ENCODE measurements around the gene VPS37B. TPM values are rescaled to one million over a fixed set of nuclear protein-coding genes. Genes with fewer than 3 reads are reported as not detected.

VPS37B gene
- total and polyA plus RNA-seq, 2 donors (not counting 3 experiments of a cell fraction or from before 2014, with no cell fraction given), result 39.5 to 45.9 TPM

- no peaks in the 10 kb centered on the region for H3K9me3 ChIP-seq (replicated peaks; ENCODE audit: control insufficient read depth, insufficient read depth, low read length)
- ChIA-PET POLR2A (no interaction called here), CTCF (interaction anchor here (0.6 to 10.5 kb wide), 15 partner anchors 9 to 377 kb away, joined by 3 to 200 read pairs (median 3); partner anchors contain the start of genes ABCB9, HIP1R, MPHOSPH9 and OGFOD2)
- no peaks in the 10 kb centered on the region for H3K79me2 ChIP-seq (ENCODE audit: control insufficient read depth, insufficient read depth, low read length)
- no peak overlapping the region for H3K4me2 ChIP-seq (ENCODE audit: insufficient read depth, low read length)
- dilution Hi-C loops (cut with MboI; ENCODE audit: extremely low pct_ligation_motif_present, low sequenced_read_pairs) (no loop called here), intact Hi-C loops (cut with micrococcal nuclease) (loop anchor here (1.0 kb wide), 2 partner anchors 68 to 91 kb away; no protein-coding TSS in a partner anchor)
- H3K27ac ChIP-seq (ENCODE audit: insufficient read depth, low read depth, low read length), result no peak overlapping the region
- H3K9me1 ChIP-seq (replicated peaks; ENCODE audit: control insufficient read depth, extremely low read depth, insufficient read depth, low read length), result no peaks in the 10 kb centered on the region
- no peaks in the 10 kb centered on the region for H3K4me1 ChIP-seq (ENCODE audit: control insufficient read depth, extremely low read depth, insufficient read depth, low read length)
- no peak for FAIRE-seq
- TF ChIP-seq EZH2 (IDR thresholded peaks at IDR 0.05; ENCODE audit: borderline replicate concordance, low read depth, low read length, severe bottlenecking) (no peak), MAX (IDR thresholded peaks at IDR 0.05; ENCODE audit: insufficient read depth, insufficient read length) (no peak), MYC (IDR thresholded peaks at IDR 0.05; ENCODE audit: low read depth, low read length) (no peak), POLR2A (IDR thresholded peaks at IDR 0.05; ENCODE audit: low read depth, low read length) (no peak), JUN (IDR thresholded peaks at IDR 0.05; ENCODE audit: borderline replicate concordance, insufficient read depth, insufficient read length, low read depth) (no peak), POLR2AphosphoS5 (IDR thresholded peaks at IDR 0.05; ENCODE audit: insufficient read depth, low read depth, low read length) (peak; percentile 25), FOS (IDR thresholded peaks at IDR 0.05; ENCODE audit: borderline replicate concordance, insufficient read depth, low read length) (no peak), GATA2 (IDR thresholded peaks at IDR 0.05; ENCODE audit: insufficient read depth, insufficient read length, low read depth, low read length) (no peak), CTCF (IDR thresholded peaks at IDR 0.05; ENCODE audit: extremely low read depth in 1 of 2, insufficient read depth in 1 of 2, low read depth in 1 of 2, low read length in 2 of 2) (no peak)
- H3K9ac ChIP-seq (replicated peaks; ENCODE audit: extremely low read depth, insufficient read depth, low read length), result no peak overlapping the region
- no peak for DNase-seq (ENCODE audit: low read depth, low spot score)
- H2AFZ ChIP-seq (ENCODE audit: low read depth, low read length), result no peak overlapping the region
- H3K27me3 ChIP-seq (ENCODE audit: control insufficient read depth in 2 of 2, insufficient read depth in 2 of 2, low read length in 2 of 2), result no peaks in the 10 kb centered on the region
- BruUV-seq (replicated peaks), result no TSS peak
- no peaks in the 10 kb centered on the region for H4K20me1 ChIP-seq (replicated peaks; ENCODE audit: control insufficient read depth, extremely low read depth, insufficient read depth, low read length)
- peaks cover 8 to 46% of the 10 kb centered on the region in 2 experiments for H3K36me3 ChIP-seq (ENCODE audit: control insufficient read depth in 2 of 2, extremely low read depth in 1 of 2, insufficient read depth in 2 of 2, low read length in 2 of 2)
- H3K4me3 ChIP-seq (replicated peaks in 1 of 3; ENCODE audit: insufficient read depth in 1 of 3, low read depth in 1 of 3, low read length in 3 of 3), result no peak overlapping the region
Observed at GRCh38 chr12:122860854-122861586, 34.9 kb downstream of the VPS37B start.
